ENCODE measurements around the gene FTHL17.

- TF ChIP-seq, protein P1, sequence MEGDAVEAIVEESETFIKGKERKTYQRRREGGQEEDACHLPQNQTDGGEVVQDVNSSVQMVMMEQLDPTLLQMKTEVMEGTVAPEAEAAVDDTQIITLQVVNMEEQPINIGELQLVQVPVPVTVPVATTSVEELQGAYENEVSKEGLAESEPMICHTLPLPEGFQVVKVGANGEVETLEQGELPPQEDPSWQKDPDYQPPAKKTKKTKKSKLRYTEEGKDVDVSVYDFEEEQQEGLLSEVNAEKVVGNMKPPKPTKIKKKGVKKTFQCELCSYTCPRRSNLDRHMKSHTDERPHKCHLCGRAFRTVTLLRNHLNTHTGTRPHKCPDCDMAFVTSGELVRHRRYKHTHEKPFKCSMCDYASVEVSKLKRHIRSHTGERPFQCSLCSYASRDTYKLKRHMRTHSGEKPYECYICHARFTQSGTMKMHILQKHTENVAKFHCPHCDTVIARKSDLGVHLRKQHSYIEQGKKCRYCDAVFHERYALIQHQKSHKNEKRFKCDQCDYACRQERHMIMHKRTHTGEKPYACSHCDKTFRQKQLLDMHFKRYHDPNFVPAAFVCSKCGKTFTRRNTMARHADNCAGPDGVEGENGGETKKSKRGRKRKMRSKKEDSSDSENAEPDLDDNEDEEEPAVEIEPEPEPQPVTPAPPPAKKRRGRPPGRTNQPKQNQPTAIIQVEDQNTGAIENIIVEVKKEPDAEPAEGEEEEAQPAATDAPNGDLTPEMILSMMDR (IDR thresholded peaks at IDR 0.05) = no peak
- TF ChIP-seq REST (IDR thresholded peaks at IDR 0.05; ENCODE audit: insufficient read depth in 1 of 2, low read depth in 2 of 2, low read length in 1 of 2) (no peak), SIN3A (IDR thresholded peaks at IDR 0.05; ENCODE audit: borderline replicate concordance, insufficient read depth, low read depth, low read length) (no peak)
These were observed 21.3 kb upstream of the FTHL17 start for GRCh38 chrX:31092970-31093638.

Data from Panc1 (cell line).